Measurements from ENCODE around the gene GLI2.

Gene GLI2

GRCh38 chr2:120735746-120736170, at the start of gene GLI2:
Gene GLI2 (plus strand): TSS chr2:120735868. CDS start chr2:120797321, 61,453 bp downstream.
- DNase-seq = peak; percentile 62 to 88

GRCh38 chr2:120685974-120686297, 49.7 kb upstream of the GLI2 start:
- no peak for DNase-seq

GRCh38 chr2:120686511-120687168, 49.0 kb upstream of the GLI2 start:
- DNase-seq = no peak

GRCh38 chr2:120687210-120687609, 48.5 kb upstream of the GLI2 start:
- DNase-seq = no peak

- no peak for DNase-seq
Measured at GRCh38 chr2:120690521-120690920, 45.1 kb upstream of the GLI2 start.

GRCh38 chr2:120691410-120691809, 44.3 kb upstream of the GLI2 start:
- DNase-seq = peak in 1 of 2 experiments; percentile 24

GRCh38 chr2:120692691-120693090, 43.0 kb upstream of the GLI2 start:
- no peak for DNase-seq

- DNase-seq = no peak
Measured at GRCh38 chr2:120693121-120693520, 42.5 kb upstream of the GLI2 start.

- DNase-seq = no peak
Measured at GRCh38 chr2:120694034-120694433, 41.6 kb upstream of the GLI2 start.

- DNase-seq = no peak
Measured at GRCh38 chr2:120697471-120697870, 38.2 kb upstream of the GLI2 start.

- no peak for DNase-seq
Measured at GRCh38 chr2:120699292-120699691, 36.4 kb upstream of the GLI2 start.

GRCh38 chr2:120700659-120701058, 35.0 kb upstream of the GLI2 start:
- no peak for DNase-seq

- DNase-seq = no peak
Measured at GRCh38 chr2:120701096-120701495, 34.6 kb upstream of the GLI2 start.

GRCh38 chr2:120701499-120701898, 34.2 kb upstream of the GLI2 start:
- DNase-seq = no peak

GRCh38 chr2:120702061-120702460, 33.6 kb upstream of the GLI2 start:
- DNase-seq = no peak

- no peak for DNase-seq
Measured at GRCh38 chr2:120702801-120703200, 32.9 kb upstream of the GLI2 start.

GRCh38 chr2:120703330-120703994, 32.2 kb upstream of the GLI2 start:
- no peak for DNase-seq

GRCh38 chr2:120704696-120705095, 31.0 kb upstream of the GLI2 start:
- no peak for DNase-seq

GRCh38 chr2:120707816-120708215, 27.9 kb upstream of the GLI2 start:
- no peak for DNase-seq

GRCh38 chr2:120708944-120709607, 26.6 kb upstream of the GLI2 start:
- DNase-seq = no peak

- DNase-seq = peak in 1 of 2 experiments; percentile 48
Measured at GRCh38 chr2:120709608-120710041, 26.0 kb upstream of the GLI2 start.

GRCh38 chr2:120710256-120710655, 25.4 kb upstream of the GLI2 start:
- DNase-seq = no peak

- DNase-seq = no peak
Measured at GRCh38 chr2:120711694-120712093, 24.0 kb upstream of the GLI2 start.

GRCh38 chr2:120712180-120712681, 23.4 kb upstream of the GLI2 start:
- no peak for DNase-seq
